GM18870 (cell line): Measurements from ENCODE around the gene LRFN3.
"Not testable (repeated sequence)": the region's sequence is repeated elsewhere in the genome, so short reads cannot be mapped to it uniquely, and the experiment has no call there.

Source experiments
- ATAC-seq: cut with Tn5 transposase; IDR thresholded peaks from one replicate; pipeline ENCODE4 v1.9.1; 2021; ENCODE audit warnings: moderate library complexity; ENCODE audit not compliant: unreplicated experiment

Gene LRFN3

DNA sequence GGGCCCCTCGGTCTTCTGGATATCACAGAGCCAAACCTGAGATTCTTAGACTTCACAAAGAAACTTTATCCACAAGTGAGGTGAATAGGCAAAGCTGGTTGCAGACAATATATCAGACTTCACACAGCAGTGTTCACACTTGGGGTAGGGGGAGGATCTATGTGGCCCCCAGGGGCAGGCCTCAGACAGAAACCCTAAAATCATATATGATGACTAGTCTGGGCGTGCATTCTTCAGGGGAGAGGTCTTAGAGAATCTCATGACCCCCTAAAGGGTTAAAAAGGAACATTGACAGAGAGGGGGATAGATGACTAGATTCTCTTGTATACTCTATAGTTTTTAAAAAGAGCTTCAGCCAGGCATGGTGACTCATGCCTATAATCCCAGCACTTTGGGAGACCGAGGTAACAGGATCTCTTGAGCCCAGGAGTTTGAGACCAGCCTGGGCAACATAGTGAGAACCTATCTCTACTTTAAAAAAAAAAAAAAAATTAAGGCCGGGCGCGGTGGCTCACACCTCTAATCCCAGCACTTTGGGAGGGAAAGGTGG lies 30.9 kb upstream of the LRFN3 start:
- no peak for ATAC-seq

DNA sequence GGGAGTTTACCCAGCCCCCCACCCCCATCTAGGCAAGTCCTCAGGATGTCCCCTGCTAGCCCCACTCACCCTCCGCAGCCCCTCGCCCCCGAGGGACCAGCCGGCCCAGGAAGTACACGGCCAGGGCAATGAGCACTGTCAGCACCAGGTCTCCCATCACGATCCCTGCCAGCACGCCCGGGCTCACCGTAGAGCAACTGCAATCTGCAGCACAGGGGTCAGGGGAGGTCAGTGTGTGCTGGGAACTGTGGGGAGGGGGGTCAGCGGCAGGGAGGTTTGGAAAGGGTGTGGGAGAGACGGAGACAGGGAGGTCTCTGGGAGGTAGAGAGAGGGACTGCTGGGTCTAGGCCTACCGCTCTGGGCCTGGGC lies 28.8 kb upstream of the LRFN3 start:
- no peak for ATAC-seq

DNA sequence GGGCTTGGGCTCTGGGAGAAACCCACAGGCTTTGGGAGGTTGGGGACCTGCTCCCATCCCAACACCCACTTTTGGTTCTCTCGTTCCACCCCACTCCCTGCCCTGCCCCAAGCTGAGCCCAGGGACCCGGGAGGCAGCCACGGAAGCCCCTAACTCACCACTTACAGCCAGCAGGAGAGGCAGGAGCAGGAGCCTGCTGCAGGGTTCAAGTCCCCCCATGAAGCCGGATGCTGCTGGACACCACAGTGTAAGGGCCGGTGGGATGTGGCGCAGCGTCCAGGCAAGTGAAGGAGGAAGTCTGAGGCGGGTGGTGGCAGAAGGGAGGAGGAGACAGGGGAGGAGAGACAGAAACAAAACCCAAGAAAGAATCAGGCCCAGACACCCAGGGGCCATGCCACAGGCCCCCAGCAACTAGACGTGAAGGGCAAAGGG lies 28.1 kb upstream of the LRFN3 start, which contains the start of gene TYROBP:
TSS of gene TYROBP (minus strand) at position 286 of the 432 bp plus-strand sequence. CDS start at position 219, 67 bp downstream.
- ATAC-seq = no peak

- ATAC-seq = no peak
These were observed 27.0 kb upstream of the LRFN3 start for GRCh38 chr19:35908973-35909683.

DNA sequence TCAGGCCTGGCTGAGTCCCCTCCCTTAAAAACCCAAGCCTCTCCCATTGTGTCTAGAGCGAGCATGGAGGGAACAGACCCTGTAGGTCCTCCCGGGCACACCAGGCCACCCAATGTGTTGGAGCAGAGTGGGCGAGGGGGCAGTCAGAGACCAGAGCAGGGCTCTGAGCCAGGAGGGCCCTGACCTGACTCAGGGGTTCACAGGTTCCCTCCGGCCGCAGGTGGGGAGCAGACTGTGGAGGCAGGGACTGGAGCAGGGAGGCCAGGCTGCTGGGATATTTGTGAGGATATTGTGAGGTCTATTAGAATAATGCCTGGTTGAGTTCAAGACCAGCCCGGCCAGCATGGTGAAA lies 26.5 kb upstream of the LRFN3 start:
- no peak for ATAC-seq

GRCh38 chr19:35910355-35910754 lies 25.8 kb upstream of the LRFN3 start:
- not testable (repeated sequence) for ATAC-seq

DNA sequence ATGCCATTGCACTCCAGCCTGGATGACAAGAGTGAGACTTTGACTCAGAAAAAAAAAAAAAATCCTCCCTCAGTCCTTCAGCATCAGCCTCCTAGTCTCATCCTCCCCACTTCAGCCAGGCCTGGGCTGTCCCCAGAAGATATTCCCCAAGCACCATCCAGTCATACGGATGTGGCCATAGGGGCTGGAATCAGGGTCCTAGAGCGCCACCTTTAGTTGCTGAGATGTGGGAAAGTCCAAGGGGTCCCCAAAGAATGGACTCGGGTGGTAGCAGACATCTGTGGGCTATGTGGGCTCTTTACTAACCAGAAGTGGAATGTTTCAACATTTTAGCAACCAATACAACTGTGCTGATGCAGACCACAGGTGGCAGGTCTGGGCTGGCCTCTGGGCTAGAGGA lies 25.0 kb upstream of the LRFN3 start:
- no peak for ATAC-seq

DNA sequence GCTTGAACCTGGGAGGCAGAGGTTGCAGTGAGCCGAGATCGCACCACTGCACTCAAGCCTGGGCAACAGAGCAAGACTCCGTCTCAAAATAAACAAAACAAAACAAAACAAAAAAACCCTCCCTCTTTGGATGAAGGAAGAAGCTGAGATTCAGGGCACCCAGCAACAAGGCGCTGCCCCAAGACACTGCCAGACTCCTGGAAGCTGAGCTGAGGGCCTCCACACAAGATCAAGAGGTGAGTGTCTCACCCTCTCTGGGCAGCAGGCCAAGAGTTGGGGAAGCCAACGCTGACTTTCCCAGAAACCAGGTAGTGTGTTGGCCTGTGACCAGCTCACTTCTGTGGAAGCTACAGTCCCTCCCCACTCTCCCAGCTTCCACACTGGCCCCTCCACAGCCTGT lies 24.4 kb upstream of the LRFN3 start:
- ATAC-seq = no peak

DNA sequence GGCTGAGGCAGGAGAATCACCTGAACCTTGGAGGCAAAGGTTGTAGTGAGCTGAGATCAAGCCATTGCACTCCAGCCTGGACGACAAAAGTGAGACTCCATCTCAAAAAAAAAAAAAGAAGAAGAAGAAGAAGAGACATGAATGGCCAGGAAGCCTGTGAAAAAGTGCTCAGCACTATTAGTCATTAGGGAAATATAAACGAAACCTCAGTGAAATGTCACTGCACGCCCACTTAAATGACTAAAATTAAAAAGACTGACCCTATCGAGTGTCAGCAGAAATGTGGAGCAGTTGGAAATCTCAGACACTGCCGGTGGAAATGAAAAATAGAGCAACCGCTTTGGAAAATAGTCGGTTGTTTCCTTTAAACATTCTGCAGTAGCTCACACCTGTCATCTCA lies 22.6 kb upstream of the LRFN3 start:
- ATAC-seq = no peak

DNA sequence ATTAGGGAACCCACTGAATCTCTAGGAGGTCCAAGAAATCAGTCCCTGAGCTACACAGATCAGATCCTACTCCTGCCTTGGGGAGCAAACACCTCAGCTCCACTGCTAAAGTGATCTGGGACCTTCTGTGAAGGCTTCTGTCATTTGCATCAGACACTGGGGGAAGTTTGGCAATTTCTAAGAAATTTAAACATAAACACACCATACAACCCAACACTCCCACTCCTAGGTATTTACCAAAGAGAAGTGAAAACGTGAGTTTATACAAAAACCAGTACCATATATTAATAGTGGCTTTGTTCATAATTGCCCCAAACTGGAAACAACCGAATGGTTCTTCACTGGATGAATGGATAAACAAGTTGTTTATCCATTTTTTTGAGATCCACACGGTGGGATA lies 20.7 kb upstream of the LRFN3 start:
- no peak for ATAC-seq

DNA sequence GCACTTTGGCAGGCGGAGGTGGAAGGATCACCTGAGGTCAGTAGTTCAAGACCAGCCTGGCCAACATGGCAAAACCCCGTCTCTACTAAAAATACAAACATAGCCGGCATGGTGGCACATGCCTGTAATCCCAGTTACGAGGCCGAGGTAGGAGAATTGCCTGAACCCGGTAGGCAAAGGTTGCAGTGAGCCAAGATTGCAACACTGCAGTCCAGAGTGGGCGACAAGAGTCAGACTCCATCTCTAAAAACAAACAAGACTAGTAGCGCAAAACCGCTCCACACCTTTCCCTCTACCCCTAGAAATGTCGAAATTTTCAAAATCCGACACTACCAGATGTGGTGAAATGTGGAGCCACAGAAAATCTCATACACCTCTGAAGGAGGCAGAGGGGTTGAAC lies 16.9 kb upstream of the LRFN3 start:
- ATAC-seq = no peak

GRCh38 chr19:35921012-35921411 lies 15.2 kb upstream of the LRFN3 start:
- no peak for ATAC-seq

GRCh38 chr19:35925501-35925900 lies 10.7 kb upstream of the LRFN3 start:
- no peak for ATAC-seq

GRCh38 chr19:35928507-35928906 lies 7.7 kb upstream of the LRFN3 start:
- no peak for ATAC-seq

GRCh38 chr19:35929876-35930275 lies 6.3 kb upstream of the LRFN3 start:
- ATAC-seq = no peak

GRCh38 chr19:35931161-35931873 lies 4.9 kb upstream of the LRFN3 start:
- ATAC-seq = peak; percentile 91

DNA sequence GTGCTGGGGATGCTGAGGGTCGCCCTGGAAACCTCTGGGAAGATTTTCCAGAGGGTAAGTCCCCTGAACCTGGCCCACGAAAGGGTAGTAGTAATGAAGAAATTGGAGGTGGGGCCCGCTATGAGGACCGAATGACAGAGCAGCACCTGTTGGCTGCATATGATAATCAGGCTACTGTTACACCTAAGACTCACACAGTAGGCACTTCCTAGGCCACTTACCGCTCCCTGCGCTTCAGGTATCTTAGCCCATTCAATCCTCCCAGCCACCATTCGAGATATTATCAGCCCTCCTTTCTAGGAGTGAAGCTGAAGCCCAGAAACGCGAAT lies 4.3 kb upstream of the LRFN3 start:
- no peak for ATAC-seq

- ATAC-seq = no peak
These were observed 3.8 kb upstream of the LRFN3 start for GRCh38 chr19:35932291-35932936.

- no peak for ATAC-seq
These were observed 629 bp downstream of the LRFN3 start for GRCh38 chr19:35936738-35937268.

DNA sequence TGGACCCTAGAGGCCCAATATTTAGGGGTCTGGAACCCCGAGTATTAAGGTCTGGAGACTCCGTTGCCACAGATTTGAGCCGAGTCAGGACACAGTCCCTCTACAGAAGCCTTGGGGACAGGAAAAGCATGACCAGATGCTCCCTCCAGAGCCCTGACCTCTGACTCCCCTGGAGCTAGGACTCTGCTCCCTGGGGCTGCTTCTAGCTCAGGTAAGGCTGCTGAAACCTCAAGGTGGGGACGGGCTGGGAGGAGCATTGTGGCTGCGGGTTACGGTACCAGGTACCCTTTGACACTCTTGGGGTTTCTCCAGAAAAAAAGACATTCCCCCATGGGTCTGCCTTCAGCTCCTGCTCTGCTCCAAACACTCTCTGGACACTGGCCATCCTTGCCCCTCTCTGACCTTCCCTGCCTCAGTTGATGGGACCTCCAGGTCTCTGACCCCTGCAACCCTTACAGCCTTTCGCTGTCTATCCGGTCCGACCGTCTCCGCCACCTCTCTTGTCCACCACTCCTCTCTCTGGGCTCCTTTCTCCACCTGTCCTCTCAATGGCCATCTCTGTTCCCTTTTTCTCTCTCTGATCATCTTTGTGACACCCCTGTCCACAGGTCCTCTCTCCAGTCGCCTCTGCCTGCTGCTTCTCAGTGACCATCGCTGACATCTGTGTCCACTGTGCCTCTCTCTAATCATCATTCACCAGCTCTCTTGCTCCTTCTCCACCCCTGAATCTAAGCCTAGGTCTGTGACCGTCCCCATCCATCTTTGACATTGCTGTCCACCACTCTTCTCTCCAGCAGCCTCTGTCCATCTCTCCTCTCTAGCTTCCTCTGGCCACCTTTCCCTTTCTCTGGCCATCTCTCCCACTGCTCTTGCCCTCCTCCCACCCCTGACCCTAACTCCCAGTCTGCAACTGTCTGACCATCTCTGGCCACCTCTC lies 1.4 kb downstream of the LRFN3 start:
- no peak for ATAC-seq
